Stimulated activated CD4-positive, alpha-beta T cell treated with anti-CD3 and anti-CD28 coated beads, Interleukin-4, amount 100 ng/mL, for 24 hours (primary cell): ENCODE data around the gene WDR12.
A peak's percentile ranks its signal among the peaks of the same experiment; 100 is the strongest.
"Not testable (repeated sequence)": the region's sequence is repeated elsewhere in the genome, so short reads cannot be mapped to it uniquely, and the experiment has no call there.

Experiments used
- DNase-seq: peaks from one replicate; pipeline ENCODE4 v3.0.0-alpha.2; 2020

WDR12 gene

GRCh38 chr2:202883987-202884675 is 27.3 kb downstream of the WDR12 start:
- DNase-seq, result no peak

GRCh38 chr2:202881570-202881969 is 29.9 kb downstream of the WDR12 start:
- no peak for DNase-seq

GRCh38 chr2:202877699-202878098 is 33.8 kb downstream of the WDR12 start:
- DNase-seq, result no peak

GRCh38 chr2:202871300-202872141 is 40.0 kb downstream of the WDR12 start, which contains the start of gene ICA1L:
Gene ICA1L (minus strand): TSS chr2:202871766. CDS start chr2:202829009, 42,757 bp downstream.
- peak; percentile 57 for DNase-seq

GRCh38 chr2:202870431-202871299 is 40.8 kb downstream of the WDR12 start:
- DNase-seq, result peak; percentile 72

DNA sequence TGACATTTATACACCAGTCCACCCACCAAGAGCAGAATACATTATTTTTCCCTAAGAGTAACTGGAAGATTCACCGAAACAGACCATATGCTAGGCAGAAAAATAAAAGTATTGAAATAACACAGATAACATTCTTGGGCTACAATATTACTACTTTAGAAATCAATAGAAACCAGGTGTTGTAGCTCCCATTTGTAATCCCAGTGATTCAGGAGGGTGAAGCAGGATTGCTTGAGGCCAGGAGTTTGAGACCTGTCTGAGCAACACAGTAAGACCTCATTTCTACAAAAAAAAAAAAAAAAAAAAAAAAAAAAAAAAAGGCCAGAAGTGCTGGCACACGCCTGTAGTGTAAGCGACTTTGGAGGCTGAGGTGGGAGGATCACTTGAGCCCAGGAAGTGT is 49.5 kb downstream of the WDR12 start:
- no peak for DNase-seq

DNA sequence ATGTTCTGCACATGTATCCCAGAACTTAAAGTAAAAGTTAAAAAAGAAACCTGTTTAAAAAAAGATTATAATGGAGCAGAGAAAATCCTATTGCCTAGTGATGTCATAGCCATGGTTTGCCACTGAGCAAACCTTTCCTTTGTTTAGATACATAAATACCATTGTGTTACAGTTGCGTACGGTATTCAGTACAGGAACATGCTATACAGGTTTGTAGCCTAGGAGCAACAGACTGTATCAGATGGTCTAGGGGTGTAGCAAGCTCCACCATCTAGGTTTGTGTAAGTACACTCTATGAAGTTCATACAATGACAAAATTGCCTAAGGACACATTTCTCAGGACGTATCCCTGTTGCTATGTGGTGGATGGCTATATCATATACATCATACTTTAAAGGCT is 52.9 kb downstream of the WDR12 start:
- DNase-seq, result no peak

DNA sequence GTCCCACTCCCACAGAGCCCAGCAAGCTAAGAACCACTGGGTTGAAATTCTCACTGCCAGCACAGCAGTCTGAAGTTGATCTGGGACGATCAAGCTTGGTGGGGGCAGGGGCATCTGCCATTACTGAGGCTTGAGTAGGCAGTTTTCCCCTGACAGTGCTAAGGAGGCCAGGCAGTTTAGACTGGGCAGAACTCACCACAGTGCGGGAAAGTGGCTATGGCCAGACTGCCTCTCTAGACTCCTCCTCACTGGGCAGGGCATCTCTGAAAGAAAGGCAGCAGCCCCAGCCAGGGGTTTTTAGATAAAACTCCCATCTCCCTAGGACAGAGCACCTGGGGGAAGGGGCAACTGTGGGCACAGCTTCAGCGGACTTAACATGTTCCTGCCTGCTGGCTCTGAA is 62.1 kb downstream of the WDR12 start:
- not testable (repeated sequence) for DNase-seq

DNA sequence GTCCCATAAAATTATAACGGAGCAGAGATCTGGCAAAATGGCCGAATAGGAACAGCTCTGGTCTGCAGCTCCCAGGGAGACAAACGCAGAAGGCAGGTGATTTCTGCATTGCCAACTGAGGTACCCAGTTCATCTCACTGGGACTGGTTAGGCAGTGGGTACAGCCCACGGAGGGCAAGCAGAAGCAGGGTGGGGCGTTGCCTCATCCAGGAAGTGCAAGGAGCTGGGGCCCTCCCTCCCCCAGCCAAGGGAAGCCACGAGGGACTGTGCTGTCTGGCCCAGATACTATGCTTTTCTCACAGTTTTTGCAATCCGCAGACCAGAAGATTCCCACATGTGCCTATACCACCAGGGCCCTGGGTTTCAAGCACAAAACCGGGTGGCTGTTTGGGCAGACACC is 62.7 kb downstream of the WDR12 start:
- DNase-seq, result no peak

GRCh38 chr2:202847693-202848524 is 63.6 kb downstream of the WDR12 start:
- no peak for DNase-seq

DNA sequence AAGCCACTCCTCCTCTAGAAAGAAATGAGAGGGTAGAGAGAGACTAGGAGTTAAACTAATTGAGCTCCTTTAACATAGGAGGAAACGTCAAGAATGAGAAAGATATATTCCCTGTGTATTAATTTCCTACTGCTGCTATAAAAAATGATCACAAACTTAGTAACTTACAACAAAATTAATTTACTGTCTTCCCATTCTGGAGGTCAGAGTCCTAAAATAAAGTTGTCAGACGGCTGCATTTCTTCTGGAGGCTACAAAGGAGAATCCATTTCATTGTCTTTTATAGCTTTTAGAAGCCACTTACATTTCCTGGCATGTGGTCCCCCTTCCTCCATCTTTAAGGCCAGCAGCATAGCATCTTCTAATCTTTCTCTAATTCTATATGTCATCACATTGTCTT is 66.8 kb downstream of the WDR12 start:
- DNase-seq, result no peak

GRCh38 chr2:202842690-202843089 is 68.8 kb downstream of the WDR12 start:
- DNase-seq, result no peak

- no peak for DNase-seq
Measured at GRCh38 chr2:202841090-202841867, 70.2 kb downstream of the WDR12 start.

DNA sequence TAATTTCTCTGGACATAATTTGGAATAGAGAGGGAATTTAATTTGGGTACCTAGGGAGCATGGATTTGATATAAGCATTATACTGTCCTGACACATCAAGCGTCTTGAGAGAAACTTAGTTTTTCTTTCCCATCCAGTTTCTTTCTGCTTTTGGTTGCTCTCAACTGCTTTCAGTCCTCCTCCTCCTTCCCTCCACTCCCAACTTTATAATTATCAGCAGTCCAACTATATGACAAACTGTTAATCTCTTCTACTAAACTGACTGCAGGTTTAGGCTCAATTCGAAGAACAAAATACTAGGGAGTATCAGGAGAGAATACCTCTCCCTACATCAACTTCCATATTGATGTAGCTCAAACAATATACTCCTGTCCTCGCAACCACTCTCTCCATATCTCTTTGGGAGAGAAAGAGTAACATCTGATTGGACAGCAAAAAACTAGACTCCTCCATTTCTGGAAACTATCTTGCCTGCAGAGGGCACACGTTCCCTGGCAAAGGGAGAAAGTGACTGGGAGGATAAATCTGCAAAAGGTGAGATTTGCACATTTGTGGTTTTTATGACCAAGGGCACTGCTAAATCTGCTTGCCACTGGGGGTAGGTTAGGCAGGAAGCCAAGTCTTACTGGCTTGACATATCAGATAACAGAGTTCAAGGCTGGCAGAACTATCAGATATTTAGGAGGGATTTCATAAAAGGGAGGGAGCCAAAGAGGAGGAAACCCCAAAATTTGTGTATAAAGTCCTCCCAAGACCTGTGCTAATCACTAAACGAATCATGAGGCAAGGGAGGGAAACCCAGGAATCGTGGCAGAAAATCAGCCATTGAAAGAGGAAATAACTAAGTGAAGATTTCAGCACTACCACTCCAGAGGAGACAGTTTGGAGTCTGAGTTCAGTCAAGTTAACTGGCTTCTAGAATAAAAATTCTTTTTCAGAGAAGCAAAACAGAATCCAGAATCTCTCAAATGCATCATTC is 79.9 kb downstream of the WDR12 start:
- DNase-seq, result peak; percentile 40

DNA sequence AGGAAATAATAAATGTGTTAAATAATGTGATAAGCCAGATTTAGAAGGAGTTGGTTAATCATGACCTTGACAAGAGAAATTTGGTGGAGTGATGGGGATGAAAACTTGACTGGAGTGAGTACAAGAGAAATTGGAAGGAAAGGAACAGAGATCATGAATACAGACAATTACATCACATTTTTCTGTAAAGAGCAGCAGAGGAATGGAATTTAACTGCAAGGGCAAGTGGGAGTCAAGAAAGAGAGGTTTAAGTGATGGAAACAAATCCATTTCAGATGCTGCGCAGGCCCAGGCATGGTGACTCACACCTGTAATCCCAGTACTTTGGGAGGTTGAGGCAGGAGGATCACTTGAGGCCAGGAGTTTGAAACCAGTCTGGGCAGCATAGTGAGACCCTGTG is 86.6 kb downstream of the WDR12 start:
- DNase-seq, result no peak
